Hematopoietic multipotent progenitor cell treated with erythropoietin and hydrocortisone succinate and interleukin-3 and kit ligand, for 8 days (in vitro differentiated cells): ENCODE measurements around the gene CTDSPL2.
"Not testable (repeated sequence)": the region's sequence is repeated elsewhere in the genome, so short reads cannot be mapped to it uniquely, and the experiment has no call there.

Source experiments
- DNase-seq: peaks from one replicate; pipeline ENCODE4 v3.0.0-alpha.2; 2015

Gene CTDSPL2

GRCh38 chr15:44542596-44542995, 115.2 kb downstream of the CTDSPL2 start:
- DNase-seq, result peak; percentile 65

- not testable (repeated sequence) for DNase-seq
Observed at GRCh38 chr15:44544745-44545144, 117.3 kb downstream of the CTDSPL2 start.

GRCh38 chr15:44545913-44546802, 118.7 kb downstream of the CTDSPL2 start:
- DNase-seq, result no peak

- DNase-seq, result not testable (repeated sequence)
Observed at GRCh38 chr15:44549152-44549551, 121.7 kb downstream of the CTDSPL2 start.

GRCh38 chr15:44550256-44550655, 122.8 kb downstream of the CTDSPL2 start:
- peak; percentile 62 for DNase-seq

GRCh38 chr15:44550734-44551133, 123.3 kb downstream of the CTDSPL2 start:
- DNase-seq, result no peak

GRCh38 chr15:44554934-44555723, 127.7 kb downstream of the CTDSPL2 start:
- DNase-seq, result no peak

- not testable (repeated sequence) for DNase-seq
Observed at GRCh38 chr15:44560926-44561325, 133.5 kb downstream of the CTDSPL2 start.

- DNase-seq, result no peak
Observed at GRCh38 chr15:44565387-44566154, 138.1 kb downstream of the CTDSPL2 start.

GRCh38 chr15:44566155-44566540, 138.7 kb downstream of the CTDSPL2 start:
- DNase-seq, result no peak

- DNase-seq, result no peak
Observed at GRCh38 chr15:44568338-44568737, 140.9 kb downstream of the CTDSPL2 start.

GRCh38 chr15:44569316-44569715, 141.9 kb downstream of the CTDSPL2 start:
- no peak for DNase-seq

GRCh38 chr15:44570361-44570760, 142.9 kb downstream of the CTDSPL2 start:
- peak; percentile 55 for DNase-seq

- DNase-seq, result no peak
Observed at GRCh38 chr15:44573386-44573785, 146.0 kb downstream of the CTDSPL2 start.

- DNase-seq, result no peak
Observed at GRCh38 chr15:44574734-44575133, 147.3 kb downstream of the CTDSPL2 start.
